H1 (cell line): ENCODE data around the gene ANKRD62. TPM values are rescaled to one million over a fixed set of nuclear protein-coding genes. Genes with fewer than 3 reads are reported as not detected.

Experiments
- CTCF ChIA-PET: fragments of 300-600 bp; sonication (Branson Sonifier 250); formaldehyde crosslinking; loops from one replicate; lab custom pipeline; 2021; ENCODE audit not compliant: partially characterized antibody; lab: Charles Lee
- POLR2A ChIA-PET: fragments of 300-600 bp; sonication (Branson Sonifier 250); formaldehyde crosslinking; loops from one replicate; lab custom pipeline; 2021; ENCODE audit warnings: inconsistent platforms; ENCODE audit not compliant: partially characterized antibody; lab: Charles Lee
- DNase-seq, 2 experiments: peaks; one replicate each; pipeline versions ENCODE4 v3.0.0 to v3.0.0-alpha.2; 2010 to 2022; ENCODE audit warnings: low spot score in 2 of 2, low read depth in 1 of 2, mixed read lengths in 1 of 2
- FAIRE-seq: peaks from 2 replicates; lab custom pipeline; 2011; peaks lifted over from hg19 to GRCh38; lab: Jason Lieb, UNC
- H2AFZ ChIP-seq: 2 replicates; pipeline ENCODE4 v1.8.1; 2012; ENCODE audit warnings: low read length, inconsistent platforms
- H2AK5ac ChIP-seq: 2 replicates; pipeline ENCODE4 v1.6.1; 2013; ENCODE audit warnings: low read depth, low read length
- H2BK120ac ChIP-seq: replicated peaks from 2 replicates; pipeline ENCODE3; 2013; ENCODE audit warnings: low read depth, low read length, inconsistent platforms
- H2BK12ac ChIP-seq: 2 replicates; pipeline ENCODE4 v1.6.1; 2013; ENCODE audit warnings: low read depth, low read length
- H2BK15ac ChIP-seq: 2 replicates; pipeline ENCODE4 v1.6.1; 2013; ENCODE audit warnings: low read length
- H2BK20ac ChIP-seq: 2 replicates; pipeline ENCODE4 v1.6.1; 2013; ENCODE audit warnings: low read length
- H2BK5ac ChIP-seq: 2 replicates; pipeline ENCODE4 v1.6.1; 2013; ENCODE audit warnings: low read depth, low read length
- H3K14ac ChIP-seq: 2 replicates; pipeline ENCODE4 v1.6.1; 2013; ENCODE audit warnings: inconsistent platforms; ENCODE audit not compliant: insufficient read length
- H3K18ac ChIP-seq: 2 replicates; pipeline ENCODE4 v1.6.1; 2013; ENCODE audit warnings: low read length; ENCODE audit errors: extremely low read depth
- H3K23ac ChIP-seq: 2 replicates; pipeline ENCODE4 v1.6.1; 2013; ENCODE audit warnings: inconsistent platforms; ENCODE audit not compliant: insufficient read length
- H3K23me2 ChIP-seq: 2 replicates; pipeline ENCODE4 v1.6.1; 2013; ENCODE audit warnings: low read depth, low read length
- H3K27ac ChIP-seq: 2 replicates; pipeline ENCODE4 v1.6.1; 2011; ENCODE audit warnings: low read depth, low read length, inconsistent platforms
- H3K27me3 ChIP-seq, 4 experiments: replicated peaks in 1 of 4; 1 replicate in 1 of 4; 2 replicates in 3 of 4; pipeline versions ENCODE4 v1.6.1 to v1.8.1; 2011 to 2013; ENCODE audit warnings: low read length in 3 of 4, mild to moderate bottlenecking in 3 of 4, inconsistent platforms in 2 of 4, mixed read lengths in 2 of 4, moderate library complexity in 1 of 4; ENCODE audit not compliant: control insufficient read depth in 3 of 4, insufficient read depth in 3 of 4; ENCODE audit errors: extremely low read depth in 1 of 4
- H3K36me3 ChIP-seq, 4 experiments: 2 replicates each; pipeline versions ENCODE4 v1.6.1 to v1.8.1; 2011 to 2013; ENCODE audit warnings: mild to moderate bottlenecking in 4 of 4, low read length in 3 of 4, moderate library complexity in 2 of 4, control low read depth in 1 of 4, inconsistent platforms in 1 of 4; ENCODE audit not compliant: insufficient read depth in 4 of 4, control insufficient read depth in 2 of 4
- H3K4ac ChIP-seq: replicated peaks from 2 replicates; pipeline ENCODE3; 2013; ENCODE audit warnings: low read length, low read depth, mixed read lengths, inconsistent platforms; ENCODE audit not compliant: insufficient read length
- H3K4me1 ChIP-seq, 4 experiments: replicated peaks in 1 of 4; 1 replicate in 1 of 4; 2 replicates in 3 of 4; pipeline versions ENCODE4 v1.6.1 to v1.8.1; 2011 to 2013; ENCODE audit warnings: low read length in 3 of 4, inconsistent platforms in 2 of 4, mixed read lengths in 1 of 4; ENCODE audit not compliant: insufficient read depth in 4 of 4, control insufficient read depth in 3 of 4
- H3K4me2 ChIP-seq, 2 experiments: 2 replicates each; pipeline versions ENCODE4 v1.6.1 to v1.8.1; 2011 to 2013; ENCODE audit warnings: low read depth in 2 of 2, low read length in 2 of 2, control low read depth in 1 of 2, inconsistent platforms in 1 of 2, mild to moderate bottlenecking in 1 of 2; ENCODE audit not compliant: insufficient read depth in 1 of 2
- H3K4me3 ChIP-seq, 4 experiments: fragments of 200-600, 300-600 bp in 1 of 4; sonication (generic), shearing (Covaris generic), sonication (Bioruptor Twin) in 1 of 4; 2 replicates each; pipeline versions ENCODE4 v1.5.1 to v1.8.1; 2011 to 2016; ENCODE audit warnings: low read length in 4 of 4, low read depth in 3 of 4, control low read depth in 2 of 4, inconsistent platforms in 2 of 4, mild to moderate bottlenecking in 2 of 4, mixed read lengths in 1 of 4, moderate library complexity in 1 of 4; ENCODE audit not compliant: insufficient read depth in 2 of 4; ENCODE audit errors: extremely low read depth in 1 of 4
- H3K56ac ChIP-seq: replicated peaks from 2 replicates; pipeline ENCODE3; 2013; ENCODE audit warnings: low read depth, mild to moderate bottlenecking, mixed read lengths, low read length, inconsistent platforms; ENCODE audit not compliant: insufficient read length
- H3K79me1 ChIP-seq: 2 replicates; pipeline ENCODE4 v1.6.1; 2013; ENCODE audit warnings: low read depth, low read length, control low read depth
- H3K79me2 ChIP-seq, 2 experiments: 2 replicates each; pipeline versions ENCODE4 v1.6.1 to v1.8.1; 2012 to 2013; ENCODE audit warnings: low read length in 2 of 2, mild to moderate bottlenecking in 2 of 2, inconsistent platforms in 1 of 2; ENCODE audit not compliant: insufficient read depth in 2 of 2, control insufficient read depth in 1 of 2
- H3K9ac ChIP-seq, 4 experiments: replicated peaks in 1 of 4; 1 replicate in 1 of 4; 2 replicates in 3 of 4; pipeline versions ENCODE4 v1.6.1 to v1.8.1; 2011 to 2013; ENCODE audit warnings: low read depth in 3 of 4, low read length in 3 of 4, control low read depth in 2 of 4, mild to moderate bottlenecking in 2 of 4, moderate library complexity in 2 of 4, inconsistent platforms in 1 of 4; ENCODE audit errors: extremely low read depth in 1 of 4
- H3K9me3 ChIP-seq, 2 experiments: 2 replicates each; pipeline versions ENCODE4 v1.6.1 to v1.8.1; 2012 to 2013; ENCODE audit warnings: mild to moderate bottlenecking in 2 of 2, moderate library complexity in 2 of 2, control low read depth in 1 of 2, inconsistent platforms in 1 of 2, low read depth in 1 of 2, low read length in 1 of 2, mixed read lengths in 1 of 2; ENCODE audit not compliant: insufficient read depth in 2 of 2
- H4K20me1 ChIP-seq, 2 experiments: replicated peaks in 1 of 2; 2 replicates each; pipeline versions ENCODE3 to v1.8.1; 2011 to 2013; ENCODE audit warnings: inconsistent platforms in 2 of 2, low read length in 2 of 2, mild to moderate bottlenecking in 1 of 2; ENCODE audit not compliant: insufficient read depth in 2 of 2, control insufficient read depth in 1 of 2
- H4K5ac ChIP-seq: 2 replicates; pipeline ENCODE4 v1.6.1; 2013; ENCODE audit warnings: low read length, low read depth, mixed read lengths, inconsistent platforms; ENCODE audit not compliant: insufficient read length
- H4K8ac ChIP-seq: 2 replicates; pipeline ENCODE4 v1.8.0; 2013; ENCODE audit warnings: mild to moderate bottlenecking, moderate library complexity, low read length, inconsistent platforms; ENCODE audit not compliant: insufficient read depth; ENCODE audit errors: extremely low read depth
- H4K91ac ChIP-seq: replicated peaks from 2 replicates; pipeline ENCODE3; 2013; ENCODE audit warnings: low read length, mixed read lengths, inconsistent platforms; ENCODE audit not compliant: insufficient read length
- ASH2L ChIP-seq: fragments of 200-600, 300-600 bp; sonication (generic); IDR thresholded peaks from one replicate; pipeline ENCODE4 v1.7.1; 2017; ENCODE audit warnings: low read length
- BCL11A ChIP-seq, 2 experiments: IDR thresholded peaks; one replicate each; pipeline ENCODE4 v1.6.1; 2011; ENCODE audit warnings: low read depth in 2 of 2, low read length in 2 of 2, mild to moderate bottlenecking in 2 of 2
- KDM1A ChIP-seq: fragments of 200-600, 300-600 bp; sonication (generic); IDR thresholded peaks from 2 replicates; pipeline ENCODE4 v1.7.1; 2016; ENCODE audit warnings: mild to moderate bottlenecking, low read length, borderline replicate concordance
- KDM4A ChIP-seq: IDR thresholded peaks from one replicate; pipeline ENCODE4 v1.7.1; 2012; ENCODE audit warnings: low read depth, mild to moderate bottlenecking, moderate library complexity, low read length, inconsistent platforms; ENCODE audit not compliant: severe bottlenecking
- POLR2AphosphoS5 ChIP-seq: IDR thresholded peaks from 2 replicates; pipeline ENCODE4 v1.6.1; 2011; ENCODE audit warnings: low read depth, low read length
- SIRT6 ChIP-seq: IDR thresholded peaks from one replicate; pipeline ENCODE4 v1.7.1; 2012; ENCODE audit warnings: low read length, inconsistent platforms
- SRF ChIP-seq: IDR thresholded peaks from 2 replicates; pipeline ENCODE4 v1.6.1; 2011; ENCODE audit warnings: mild to moderate bottlenecking, low read depth, low read length, moderate library complexity
- WGBS, 2 experiments: shearing (Covaris generic) in 1 of 2; methylation state at CpG; one replicate each; pipeline versions ENCODE4 v1.1.6 to v1.1.7; 2013 to 2015; ENCODE audit warnings: low lambda C conversion rate in 2 of 2, mixed read lengths in 2 of 2, inconsistent platforms in 1 of 2, low coverage in 1 of 2, missing lambda C conversion rate in 1 of 2; ENCODE audit not compliant: insufficient replicate concordance in 2 of 2, insufficient coverage in 1 of 2, insufficient read length in 1 of 2; ENCODE audit errors: extremely low coverage in 1 of 2, missing lambda C conversion rate in 1 of 2; 5-methylcytosine and 5-hydroxymethylcytosine counted together
- polyA plus RNA-seq, 7 experiments: library from polyadenylated mRNA; depleted of rRNA in 3 of 7; stranded (reverse) in 5 of 7; unstranded in 2 of 7; fragments of >200 nt in 5 of 7; fragments of 200-250 nt in 2 of 7; gene quantifications; 1 replicate in 5 of 7; 2 replicates in 1 of 7; 4 replicates in 1 of 7; pipeline versions ENCODE4 v1.2.1 to v1.2.3, GENCODE V29; 2011 to 2013; ENCODE audit warnings: missing spikeins in 2 of 7, mixed read lengths in 2 of 7
- total RNA-seq: library from RNA; stranded (reverse); fragmentation: NEBNext Ultra II Directional; extraction: Animal tissue kit (Norgen Biotek cat#: 25700); gene quantifications from 2 replicates; pipeline ENCODE4 v1.2.1, GENCODE V29; 2021

The ANKRD62 gene
- total and polyA plus RNA-seq, 2 of the 8 experiments (the other 6 are each of a cell fraction or from before 2014, with no cell fraction given), result not detected

- Histone ChIP-seq H4K20me1 (no peaks in the 10 kb centered on the region), H3K14ac (no peak overlapping the region), H3K27ac (no peak overlapping the region), H3K18ac (no peak overlapping the region), H3K4me3 (no peak overlapping the region), H3K23me2 (no peaks in the 10 kb centered on the region), H4K5ac (no peak overlapping the region), H2BK15ac (no peak overlapping the region), H4K8ac (no peak overlapping the region), H3K9ac (no peak overlapping the region), H2BK12ac (no peak overlapping the region), H3K23ac (no peak overlapping the region), H3K56ac (no peak overlapping the region), H3K79me2 (no peaks in the 10 kb centered on the region), H2BK5ac (no peak overlapping the region), H4K91ac (no peak overlapping the region), H3K4ac (no peak overlapping the region), H3K36me3 (no peaks in the 10 kb centered on the region), H2AFZ (no peak overlapping the region), H3K79me1 (no peaks in the 10 kb centered on the region), H3K9me3 (no peaks in the 10 kb centered on the region), H3K4me2 (no peak overlapping the region), H3K27me3 (no peaks in the 10 kb centered on the region; a peak in 1 of 7 replicates), H2AK5ac (no peak overlapping the region), H3K4me1 (peaks cover 0 to 4% (median 0%) of the 10 kb centered on the region in 4 experiments; a peak in 1 of 7 replicates), H2BK20ac (no peak overlapping the region), H2BK120ac (no peak overlapping the region)
- WGBS, 2 experiments, result 91% methylated on average over 2 of the region's 2 CpGs; no CpG with 5 or more reads in 1 of the 2 experiments
- FAIRE-seq (no peak), DNase-seq (no peak)
- CTCF ChIA-PET, result interaction anchor here (0.9 to 3.1 kb wide), 13 partner anchors 9 to 116 kb away, joined by 3 to 26 read pairs (median 5); no protein-coding TSS in a partner anchor
- TF ChIP-seq ASH2L (no peak), KDM1A (no peak), POLR2AphosphoS5 (no peak), BCL11A (IDR thresholded peaks at IDR 0.05; ENCODE audit: low read depth in 2 of 2, low read length in 2 of 2) (no peak), KDM4A (no peak), SIRT6 (no peak), SRF (no peak)
- POLR2A ChIA-PET, result interaction anchor here (0.6 kb wide), 1 partner anchor 95 kb away, joined by 3 read pairs; no protein-coding TSS in a partner anchor
These were observed 44.8 kb upstream of the ANKRD62 start for GRCh38 chr18:12048827-12049175.
